Coronary artery (tissue), 2 donors: ENCODE results near the gene MAOB.
"Not testable (repeated sequence)": the region's sequence is repeated elsewhere in the genome, so short reads cannot be mapped to it uniquely, and the experiment has no call there.

Experiments used
- DNase-seq: peaks from one replicate; pipeline ENCODE4 v3.0.0-alpha.2; 2017; ENCODE audit warnings: low spot score
- H3K27ac ChIP-seq, 2 donors: fragments of 200-600 bp; sonication (generic); one replicate each; pipeline ENCODE4 v1.5.1; 2016 to 2019
- H3K4me3 ChIP-seq: fragments of 200-600 bp; sonication (generic); 2 replicates; pipeline ENCODE4 v1.5.1; 2016; ENCODE audit warnings: mild to moderate bottlenecking, moderate library complexity
- TF ChIP-seq, protein P1 (sequence below): fragments of 200-600 bp; sonication (generic); IDR thresholded peaks from one replicate; pipeline ENCODE4 v1.5.1; 2019; ENCODE audit warnings: antibody characterized with exemption

MAOB gene

GRCh38 chrX:43882294-43882681 lies at the start of gene MAOB:
MAOB (minus strand) TSS chrX:43882450; CDS start chrX:43882299, 151 bp downstream.
- Histone ChIP-seq H3K4me3 (peak within 1 kb of the TSS; percentile 75), H3K27ac (peak within 1 kb of the TSS; percentile 67 to 93)
- TF ChIP-seq, protein P1, sequence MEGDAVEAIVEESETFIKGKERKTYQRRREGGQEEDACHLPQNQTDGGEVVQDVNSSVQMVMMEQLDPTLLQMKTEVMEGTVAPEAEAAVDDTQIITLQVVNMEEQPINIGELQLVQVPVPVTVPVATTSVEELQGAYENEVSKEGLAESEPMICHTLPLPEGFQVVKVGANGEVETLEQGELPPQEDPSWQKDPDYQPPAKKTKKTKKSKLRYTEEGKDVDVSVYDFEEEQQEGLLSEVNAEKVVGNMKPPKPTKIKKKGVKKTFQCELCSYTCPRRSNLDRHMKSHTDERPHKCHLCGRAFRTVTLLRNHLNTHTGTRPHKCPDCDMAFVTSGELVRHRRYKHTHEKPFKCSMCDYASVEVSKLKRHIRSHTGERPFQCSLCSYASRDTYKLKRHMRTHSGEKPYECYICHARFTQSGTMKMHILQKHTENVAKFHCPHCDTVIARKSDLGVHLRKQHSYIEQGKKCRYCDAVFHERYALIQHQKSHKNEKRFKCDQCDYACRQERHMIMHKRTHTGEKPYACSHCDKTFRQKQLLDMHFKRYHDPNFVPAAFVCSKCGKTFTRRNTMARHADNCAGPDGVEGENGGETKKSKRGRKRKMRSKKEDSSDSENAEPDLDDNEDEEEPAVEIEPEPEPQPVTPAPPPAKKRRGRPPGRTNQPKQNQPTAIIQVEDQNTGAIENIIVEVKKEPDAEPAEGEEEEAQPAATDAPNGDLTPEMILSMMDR, result no peak
- no peak for DNase-seq

GRCh38 chrX:43922032-43922431 lies 39.8 kb upstream of the MAOB start:
- H3K27ac ChIP-seq, H3K4me3 ChIP-seq, DNase-seq: not testable (repeated sequence)

DNA sequence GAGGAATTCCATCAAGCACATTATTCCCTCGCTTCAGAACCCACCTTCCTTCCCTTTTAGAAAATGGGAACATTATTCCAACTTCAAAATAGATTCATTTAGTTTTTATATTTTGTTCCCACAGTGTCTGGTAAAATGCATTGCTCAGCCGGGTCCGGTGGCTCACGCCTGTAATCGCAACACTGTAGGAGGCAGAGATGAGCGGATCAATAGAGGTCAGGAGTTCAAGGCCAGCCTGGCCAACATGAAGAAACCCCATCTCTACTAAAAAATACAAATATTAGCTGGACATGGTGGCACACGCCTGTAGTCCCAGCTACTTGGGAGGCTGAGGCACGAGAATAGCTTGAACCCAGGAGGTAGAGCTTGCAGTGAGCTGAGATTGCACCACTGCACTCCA lies 28.5 kb upstream of the MAOB start:
- H3K4me3 ChIP-seq, H3K27ac ChIP-seq, DNase-seq: not testable (repeated sequence)

GRCh38 chrX:43910012-43910411 lies 27.8 kb upstream of the MAOB start:
- Histone ChIP-seq H3K4me3 (no peak overlapping the region), H3K27ac (no peak overlapping the region)
- DNase-seq, result no peak
- TF ChIP-seq, protein P1, result no peak

- TF ChIP-seq, protein P1, result no peak
- no peak overlapping the region for H3K4me3 ChIP-seq
- DNase-seq, result no peak
- H3K27ac ChIP-seq, result no peak overlapping the region
Observed at GRCh38 chrX:43909141-43909540, 26.9 kb upstream of the MAOB start.

DNA sequence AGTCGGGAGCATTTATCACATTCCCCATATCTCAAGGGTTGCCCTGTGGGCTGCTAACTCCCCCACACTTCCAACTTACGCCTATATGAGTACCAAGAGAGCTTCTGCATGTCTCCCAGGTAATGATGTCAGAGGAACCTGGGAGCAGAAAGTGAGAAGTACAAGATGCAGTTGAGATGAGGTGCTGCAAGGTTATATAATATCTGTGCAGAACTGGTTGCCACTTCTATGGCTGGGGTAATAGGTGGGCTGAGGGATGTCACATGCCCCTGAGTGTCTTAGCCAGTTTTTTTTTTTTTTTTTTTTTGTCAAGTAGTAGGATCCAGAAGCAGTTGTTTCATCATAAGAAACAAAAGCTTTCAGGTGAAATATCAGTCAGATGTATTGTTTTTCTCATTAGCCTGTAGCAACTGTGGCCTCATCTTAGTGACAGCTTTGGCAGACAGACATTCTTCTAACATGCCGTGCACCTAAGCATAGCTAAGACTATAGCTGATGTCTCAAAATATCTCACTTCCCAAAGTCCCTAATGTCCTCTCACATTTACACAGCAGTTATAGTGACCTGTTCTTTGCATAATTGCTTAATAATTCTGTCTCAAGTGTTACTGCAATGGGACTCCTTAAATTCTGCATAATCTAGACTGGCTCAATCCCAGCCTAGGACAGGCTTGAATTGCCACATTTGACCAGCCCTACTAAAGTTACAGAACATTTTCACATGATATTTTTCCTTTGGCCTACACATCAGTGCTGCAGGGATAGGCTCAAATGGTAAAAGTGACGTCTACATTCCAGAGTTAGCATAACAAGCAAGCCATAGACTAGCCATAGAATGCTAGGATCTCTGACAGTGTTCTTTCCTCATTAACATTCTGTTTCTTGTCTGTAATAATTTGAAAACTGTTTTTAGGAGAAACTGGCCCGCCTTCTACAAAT lies 17.9 kb upstream of the MAOB start:
- Histone ChIP-seq H3K4me3 (no peak overlapping the region), H3K27ac (peak overlapping the region in 1 of 2 donors; percentile 35)
- no peak for DNase-seq
- TF ChIP-seq, protein P1, result no peak

DNA sequence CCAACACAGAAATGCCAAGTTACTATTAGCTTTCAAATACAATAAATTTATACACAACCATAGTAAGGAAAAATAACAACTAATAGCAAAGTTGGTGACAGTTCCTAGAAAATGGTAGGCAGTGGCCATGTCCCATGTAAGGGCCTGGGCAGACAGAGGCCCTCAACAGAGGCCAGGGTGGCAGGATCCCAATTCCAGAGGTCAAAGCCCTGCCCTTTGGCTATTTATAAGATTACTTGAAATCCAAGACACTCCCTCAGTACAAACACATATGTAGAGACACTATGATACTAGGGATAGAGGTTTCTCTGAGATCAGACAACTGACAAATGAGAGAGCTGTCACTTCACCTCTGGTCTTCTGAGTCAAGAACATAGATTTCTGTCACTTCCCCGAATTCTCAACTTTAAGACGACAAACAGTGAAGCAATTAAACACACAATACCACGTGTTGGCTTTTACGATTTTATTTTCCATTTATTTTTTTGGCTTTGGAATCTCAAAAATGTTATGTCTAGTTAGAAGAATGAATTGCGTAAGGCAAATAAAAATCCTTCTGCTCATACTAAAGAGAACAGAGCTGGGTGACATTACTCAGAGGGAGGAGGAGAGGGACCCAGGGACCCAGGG lies 16.3 kb upstream of the MAOB start:
- no peak overlapping the region for H3K4me3 ChIP-seq
- TF ChIP-seq, protein P1, result no peak
- H3K27ac ChIP-seq, result peak overlapping the region; percentile 40 to 44
- DNase-seq, result no peak

DNA sequence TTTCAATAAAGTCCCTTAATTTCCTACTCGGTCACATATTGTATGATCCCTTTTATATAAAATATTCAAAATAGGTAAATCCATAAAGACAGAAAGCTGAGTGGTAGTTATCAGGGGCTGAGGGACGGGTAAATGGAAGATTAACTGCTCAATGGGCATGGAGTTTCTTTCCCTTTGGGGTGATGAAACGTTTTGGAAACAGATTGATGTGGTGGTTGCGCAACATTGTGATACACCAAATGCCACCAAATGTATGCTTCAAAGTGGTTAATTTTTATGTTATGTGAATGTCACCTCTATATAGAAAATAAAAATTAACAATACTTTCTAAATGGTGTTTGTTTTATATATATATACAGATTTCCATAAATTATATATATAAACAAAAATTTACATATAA lies 15.0 kb upstream of the MAOB start:
- H3K27ac ChIP-seq, result no peak overlapping the region
- no peak overlapping the region for H3K4me3 ChIP-seq
- DNase-seq, result no peak
- TF ChIP-seq, protein P1, result no peak
